Right lobe of liver (tissue), 6 donors: Measurements from ENCODE around the gene SMIM22. TPM values are rescaled to one million over a fixed set of nuclear protein-coding genes. Genes with fewer than 3 reads are reported as not detected.

ENCODE experiments used
- ATAC-seq, 4 donors: fragments of 200-7000 bp; cut with Tn5 transposase; one replicate each; pipeline ENCODE4 v1.9.1; 2020; ENCODE audit warnings: mild to moderate bottlenecking in 4 of 4, moderate library complexity in 4 of 4
- DNase-seq, 3 donors: peaks; one replicate each; pipeline ENCODE4 v3.0.0-alpha.2; 2020
- H3K27ac ChIP-seq, 3 donors: fragments of 200-600 bp; one replicate each; pipeline ENCODE4 v1.8.0; 2022
- H3K27me3 ChIP-seq, 2 donors: fragments of 200-600 bp; one replicate each; pipeline ENCODE4 v1.8.0; 2022
- H3K36me3 ChIP-seq, 4 donors: fragments of 200-600 bp; sonication (generic) in 1 of 4; one replicate each; pipeline versions ENCODE4 v1.5.1 to v1.8.0; 2017 to 2022; ENCODE audit warnings: control low read depth in 1 of 4
- H3K4me1 ChIP-seq, 4 donors: fragments of 200-600 bp; sonication (generic) in 1 of 4; one replicate each; pipeline versions ENCODE4 v1.5.1 to v1.8.0; 2017 to 2022; ENCODE audit warnings: control low read depth in 1 of 4
- H3K4me3 ChIP-seq, 3 donors: fragments of 200-600 bp; one replicate each; pipeline ENCODE4 v1.8.0; 2022
- H3K9me3 ChIP-seq, 4 donors: fragments of 200-600 bp; sonication (generic) in 1 of 4; one replicate each; pipeline versions ENCODE4 v1.5.1 to v1.8.0; 2017 to 2022; ENCODE audit warnings: control low read depth in 1 of 4
- POLR2A ChIP-seq: fragments of 450-650 bp; IDR thresholded peaks from one replicate; pipeline ENCODE4 v1.6.1; 2017; ENCODE audit warnings: antibody characterized with exemption, mild to moderate bottlenecking
- WGBS: methylation state at CpG from one replicate; pipeline ENCODE4 v1.1.6; 2018; ENCODE audit warnings: low coverage, low lambda C conversion rate; ENCODE audit not compliant: insufficient coverage; ENCODE audit errors: missing lambda C conversion rate; 5-methylcytosine and 5-hydroxymethylcytosine counted together
- intact Hi-C, 2 donors: fragments of 100-400 bp; cut with DNase I; formaldehyde crosslinking; loops; one replicate each; pipeline versions ENCODE4 v1.11.2 to v1.14.1; 2022
- total RNA-seq, 6 experiments: library from RNA; depleted of rRNA in 2 of 6; stranded (reverse); fragments of >200 nt in 2 of 6; fragmentation: NEBNext Ultra II Directional in 3 of 6; extraction: Animal tissue kit (Norgen Biotek cat#: 25700) in 3 of 6; gene quantifications; one replicate each; pipeline versions ENCODE4 v1.1.0 to v1.2.4, GENCODE V29; 2016 to 2023
- TF ChIP-seq, protein P1 (sequence below), 4 donors: fragments of 200-600 bp in 3 of 4; fragments of 450-650 bp in 1 of 4; IDR thresholded peaks; one replicate each; pipeline versions ENCODE4 v1.5.1 to v1.8.0; 2016 to 2022; ENCODE audit warnings: antibody characterized with exemption in 4 of 4, mild to moderate bottlenecking in 2 of 4
- donor health status: DM: no; HTN: yes; CAD: no.
- donor health status: DM: no; HTN: no; CAD: no.
- donor health status: DM: no; HTN: no; CAD: no.
- donor health status: DM: no; HTN: yes; CAD: no.
- donor health status: DM: no; HTN: yes; CAD: no.

The SMIM22 gene
- total RNA-seq, 6 experiments from 2014 or later, result 0.44 to 0.95 TPM; not detected in 4

DNA sequence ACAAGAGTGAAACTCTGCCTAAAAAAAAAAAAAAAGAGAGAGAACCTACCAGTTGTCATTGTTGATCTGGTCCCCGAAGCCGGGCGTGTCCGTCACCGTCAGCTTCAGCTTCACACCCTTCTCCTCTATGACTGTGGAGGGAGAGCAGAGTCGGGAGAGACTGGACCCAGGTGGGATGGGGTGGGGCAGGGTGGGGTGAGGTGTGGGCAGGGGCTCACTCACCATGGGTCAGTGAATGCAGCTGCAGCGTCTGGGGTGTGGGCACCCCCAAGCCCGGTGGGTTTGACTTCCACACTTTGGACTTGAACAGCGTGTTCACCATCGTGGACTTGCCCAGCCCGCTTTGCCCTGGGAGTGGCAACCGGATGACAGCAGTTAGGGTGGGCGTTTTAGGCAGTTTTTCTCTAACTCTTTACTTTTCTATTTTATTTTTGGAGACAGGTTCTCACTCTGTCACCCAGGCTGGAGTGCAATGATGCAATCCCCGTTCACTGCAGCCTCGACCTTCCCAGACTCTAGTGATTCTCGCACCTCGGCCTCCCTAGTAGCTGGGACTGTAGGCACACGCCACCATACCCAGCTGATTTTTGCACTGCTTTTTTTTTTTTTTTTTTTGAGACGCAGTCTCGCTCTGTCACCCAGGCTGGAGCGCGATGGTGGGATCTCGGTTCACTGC lies 9.3 kb upstream of the SMIM22 start:
- no peak for DNase-seq
- H3K4me1 ChIP-seq, result peaks cover 0 to 14% (median 0%) of the 10 kb centered on the region in 4 donors
- no peak overlapping the region for H3K4me3 ChIP-seq
- no peaks in the 10 kb centered on the region for H3K36me3 ChIP-seq
- TF ChIP-seq, protein P1, sequence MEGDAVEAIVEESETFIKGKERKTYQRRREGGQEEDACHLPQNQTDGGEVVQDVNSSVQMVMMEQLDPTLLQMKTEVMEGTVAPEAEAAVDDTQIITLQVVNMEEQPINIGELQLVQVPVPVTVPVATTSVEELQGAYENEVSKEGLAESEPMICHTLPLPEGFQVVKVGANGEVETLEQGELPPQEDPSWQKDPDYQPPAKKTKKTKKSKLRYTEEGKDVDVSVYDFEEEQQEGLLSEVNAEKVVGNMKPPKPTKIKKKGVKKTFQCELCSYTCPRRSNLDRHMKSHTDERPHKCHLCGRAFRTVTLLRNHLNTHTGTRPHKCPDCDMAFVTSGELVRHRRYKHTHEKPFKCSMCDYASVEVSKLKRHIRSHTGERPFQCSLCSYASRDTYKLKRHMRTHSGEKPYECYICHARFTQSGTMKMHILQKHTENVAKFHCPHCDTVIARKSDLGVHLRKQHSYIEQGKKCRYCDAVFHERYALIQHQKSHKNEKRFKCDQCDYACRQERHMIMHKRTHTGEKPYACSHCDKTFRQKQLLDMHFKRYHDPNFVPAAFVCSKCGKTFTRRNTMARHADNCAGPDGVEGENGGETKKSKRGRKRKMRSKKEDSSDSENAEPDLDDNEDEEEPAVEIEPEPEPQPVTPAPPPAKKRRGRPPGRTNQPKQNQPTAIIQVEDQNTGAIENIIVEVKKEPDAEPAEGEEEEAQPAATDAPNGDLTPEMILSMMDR (IDR thresholded peaks at IDR 0.05), result no peak
- no peak for TF ChIP-seq POLR2A
- WGBS, result 89% methylated on average over 12 of the region's 23 CpGs
- H3K9me3 ChIP-seq, result no peaks in the 10 kb centered on the region
- no peak overlapping the region for H3K27ac ChIP-seq
- ATAC-seq, result no peak
- no peaks in the 10 kb centered on the region for H3K27me3 ChIP-seq
- intact Hi-C loops, result no loop called here

DNA sequence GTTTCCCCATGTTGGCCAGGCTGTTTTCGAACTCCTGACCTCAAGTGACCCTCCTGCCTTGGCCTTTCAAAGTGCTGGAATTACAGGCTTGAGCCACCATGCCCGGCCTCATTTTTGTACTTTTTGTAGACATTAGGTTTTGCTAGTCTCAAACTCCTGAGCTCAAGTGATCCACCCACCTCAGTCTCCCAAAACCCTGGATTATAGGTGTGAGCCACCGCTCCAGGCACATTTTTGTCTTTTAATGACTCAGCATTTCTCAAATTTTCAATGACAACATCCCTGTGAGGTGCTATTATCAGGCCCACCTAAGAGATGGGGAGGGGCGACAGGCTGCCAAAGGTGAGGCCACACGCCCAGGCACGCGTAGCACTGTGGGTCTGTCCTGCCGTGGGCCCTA lies 8.1 kb upstream of the SMIM22 start:
- Histone ChIP-seq H3K27ac (no peak overlapping the region), H3K4me1 (peaks cover 0 to 14% (median 0%) of the 10 kb centered on the region in 4 donors), H3K9me3 (no peaks in the 10 kb centered on the region), H3K36me3 (no peaks in the 10 kb centered on the region), H3K27me3 (no peaks in the 10 kb centered on the region), H3K4me3 (no peak overlapping the region)
- ATAC-seq (no peak), DNase-seq (no peak)
- TF ChIP-seq, protein P1 (IDR thresholded peaks at IDR 0.05), result no peak
- no peak for TF ChIP-seq POLR2A
- intact Hi-C loops, result no loop called here
- 90% methylated on average over 8 of the region's 8 CpGs for WGBS

DNA sequence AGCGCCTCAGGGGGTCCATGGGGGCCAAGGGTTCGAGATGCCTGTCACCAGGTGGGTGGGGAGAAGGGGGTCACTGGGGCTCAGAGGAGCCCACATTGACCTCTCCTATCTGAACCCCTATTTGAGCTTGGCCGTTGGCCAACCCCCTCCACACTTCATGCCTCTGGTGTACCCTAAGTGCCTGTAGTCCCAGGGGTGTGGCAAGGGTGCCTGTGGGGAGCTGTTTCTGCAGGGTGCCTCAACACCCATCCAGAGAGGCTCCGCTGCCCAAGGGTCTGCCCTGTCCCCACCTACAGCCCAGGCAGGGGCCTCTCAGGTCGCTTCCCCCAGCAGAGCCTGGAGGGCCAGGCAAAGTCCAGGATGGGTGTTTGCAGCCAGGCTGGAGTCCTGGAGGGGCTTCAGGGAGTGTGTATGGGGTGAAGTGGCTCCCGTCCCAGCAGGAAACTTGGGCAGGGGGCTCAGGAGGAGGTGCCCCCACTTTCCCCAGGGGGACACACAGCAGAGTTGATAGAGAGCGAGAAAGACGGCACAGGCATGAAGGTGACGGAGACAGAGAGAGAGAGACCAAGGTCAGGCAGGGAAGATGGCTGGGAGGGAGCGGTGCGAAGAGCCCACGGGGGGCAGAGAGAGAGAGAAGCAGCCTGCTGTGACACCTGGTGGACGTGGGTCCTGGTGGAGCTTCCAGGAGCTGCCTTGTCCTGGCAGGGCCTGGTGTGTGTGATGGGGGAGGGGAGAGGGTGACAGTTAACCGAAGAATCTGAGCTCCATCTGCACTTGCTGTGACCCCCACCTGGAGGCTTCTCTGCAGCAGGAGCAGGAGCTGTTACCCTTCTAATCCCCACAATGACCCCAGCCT lies 7.3 kb upstream of the SMIM22 start, which contains the start of gene SEPTIN12:
Gene SEPTIN12, minus strand, starts transcription at position 719 of the 856 bp plus-strand sequence. Its CDS starts 700 bp downstream, at position 19.
- Histone ChIP-seq H3K27ac (no peak within 1 kb of the TSS), H3K4me1 (peaks cover 0 to 14% (median 0%) of the 10 kb centered on the region in 4 donors), H3K27me3 (no peaks in the 10 kb centered on the region), H3K36me3 (no peaks in the 10 kb centered on the region), H3K4me3 (no peak within 1 kb of the TSS), H3K9me3 (no peaks in the 10 kb centered on the region)
- ATAC-seq (peak; percentile 13 to 36 (median 24)), DNase-seq (no peak)
- intact Hi-C loops, result no loop called here
- TF ChIP-seq, protein P1 (IDR thresholded peaks at IDR 0.05), result no peak
- TF ChIP-seq POLR2A, result no peak
- 78% methylated on average over 7 of the region's 14 CpGs for WGBS

DNA sequence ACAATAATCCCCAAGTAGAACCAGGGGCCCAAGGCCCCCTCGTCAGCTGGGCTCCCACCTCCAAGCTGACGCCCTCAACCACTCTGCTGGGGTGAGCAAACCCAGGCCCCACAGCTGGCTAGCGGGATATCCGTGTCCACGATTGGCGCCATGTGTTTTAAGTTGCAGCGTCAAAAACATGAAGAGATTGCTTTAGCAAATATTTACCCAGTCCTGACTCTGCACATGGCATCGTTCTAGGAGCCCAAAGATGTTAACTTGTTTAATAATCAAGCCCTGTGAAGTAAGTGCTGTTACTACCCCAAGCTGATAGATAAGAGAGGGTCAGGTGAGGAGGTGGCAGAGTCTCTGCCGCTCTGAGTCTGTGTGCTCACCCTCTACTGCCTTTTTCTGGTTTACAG lies 6.7 kb upstream of the SMIM22 start:
- 0% methylated on average over 1 of the region's 9 CpGs for WGBS
- Histone ChIP-seq H3K4me1 (peaks cover 0 to 14% (median 0%) of the 10 kb centered on the region in 4 donors), H3K36me3 (no peaks in the 10 kb centered on the region), H3K9me3 (no peaks in the 10 kb centered on the region), H3K27ac (no peak overlapping the region), H3K4me3 (no peak overlapping the region), H3K27me3 (no peaks in the 10 kb centered on the region)
- TF ChIP-seq, protein P1 (IDR thresholded peaks at IDR 0.05), result no peak
- ATAC-seq (peak; percentile 38 to 83 (median 71)), DNase-seq (no peak)
- intact Hi-C loops, result no loop called here
